Effector memory CD8-positive, alpha-beta T cell (primary cell): Measurements from ENCODE around the gene SCMH1.

Experiments
- ATAC-seq: fragments of 150-1000 bp; cut with Tn5 transposase; replicated peaks from 2 replicates; pipeline ENCODE4 v1.10.0; 2021; ENCODE audit warnings: mild to moderate bottlenecking, moderate library complexity
- DNase-seq, 3 experiments: peaks; one replicate each; pipeline ENCODE4 v3.0.0; 2021
- H3K27ac Mint-ChIP-seq, 2 donors: one replicate each; pipeline ENCODE4 v1.8.0; 2022; ENCODE audit warnings: mild to moderate bottlenecking in 2 of 2, mixed read lengths in 2 of 2, moderate library complexity in 2 of 2
- H3K27me3 Mint-ChIP-seq, 2 donors: one replicate each; pipeline ENCODE4 v1.8.0; 2022; ENCODE audit warnings: mixed read lengths in 2 of 2
- H3K36me3 Mint-ChIP-seq: one replicate; pipeline ENCODE4 v1.8.0; 2022; ENCODE audit warnings: mild to moderate bottlenecking, moderate library complexity, mixed read lengths; ENCODE audit not compliant: insufficient read depth
- H3K4me1 Mint-ChIP-seq, 2 donors: one replicate each; pipeline ENCODE4 v1.8.0; 2022; ENCODE audit warnings: low read depth in 2 of 2, mixed read lengths in 2 of 2
- H3K4me3 Mint-ChIP-seq, 2 donors: one replicate each; pipeline ENCODE4 v1.8.0; 2022; ENCODE audit warnings: mild to moderate bottlenecking in 2 of 2, mixed read lengths in 2 of 2, moderate library complexity in 2 of 2
- H3K9me3 Mint-ChIP-seq, 2 donors: one replicate each; pipeline ENCODE4 v1.8.0; 2022; ENCODE audit warnings: mixed read lengths in 2 of 2
- total RNA-seq, 9 experiments: gene quantifications; one replicate each; lab custom pipeline; 2026; lab: John Stamatoyannopoulos, UW

SCMH1 gene
- total RNA-seq, result 20.5 to 41.4 (median 30.9) reads per million in 9 experiments

DNA sequence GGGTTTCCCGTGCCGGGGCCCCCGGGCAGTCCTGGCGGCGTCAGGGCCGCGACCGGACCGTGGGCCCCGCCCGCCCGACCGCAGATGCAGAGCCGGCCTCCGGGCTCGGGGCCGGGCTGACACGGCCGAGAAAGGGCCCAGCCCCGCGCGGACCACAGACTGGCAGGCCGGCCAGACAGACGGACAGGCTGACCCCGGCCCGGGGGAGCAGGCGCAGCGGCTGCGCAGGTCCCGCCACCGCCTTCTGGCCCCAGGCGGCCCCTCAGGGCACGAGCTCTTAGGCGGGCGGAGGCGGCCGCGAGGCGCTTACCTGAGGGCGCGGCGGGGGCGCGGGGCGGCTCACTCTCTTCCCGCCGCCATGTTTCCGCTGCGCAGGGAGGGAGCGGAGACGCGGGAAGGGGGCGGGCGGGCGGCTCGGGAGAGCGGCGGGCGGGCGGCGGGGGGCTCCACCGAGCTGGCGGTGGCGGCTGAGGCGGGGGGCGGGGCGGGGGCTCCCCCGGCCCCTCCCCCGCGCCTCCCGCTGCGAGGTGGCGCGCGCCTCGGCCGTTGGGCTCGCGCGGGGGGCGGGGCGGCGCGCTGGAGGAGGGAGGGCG, at the start of gene SCMH1:
SCMH1 (minus strand) TSS at position 558 of the 593 bp plus-strand sequence. CDS start 56,173 bp downstream, outside the sequence.
- DNase-seq (peak; percentile 37 to 42 (median 41)), ATAC-seq (peak; percentile 75)
- Mint-ChIP-seq H3K27ac (peak within 1 kb of the TSS; percentile 85 to 89), H3K36me3 (peaks cover 4% of the 10 kb centered on the region), H3K4me3 (peak within 1 kb of the TSS; percentile 80 to 81), H3K9me3 (no peaks in the 10 kb centered on the region), H3K4me1 (peaks cover 8 to 12% of the 10 kb centered on the region in 2 donors), H3K27me3 (no peaks in the 10 kb centered on the region)

DNA sequence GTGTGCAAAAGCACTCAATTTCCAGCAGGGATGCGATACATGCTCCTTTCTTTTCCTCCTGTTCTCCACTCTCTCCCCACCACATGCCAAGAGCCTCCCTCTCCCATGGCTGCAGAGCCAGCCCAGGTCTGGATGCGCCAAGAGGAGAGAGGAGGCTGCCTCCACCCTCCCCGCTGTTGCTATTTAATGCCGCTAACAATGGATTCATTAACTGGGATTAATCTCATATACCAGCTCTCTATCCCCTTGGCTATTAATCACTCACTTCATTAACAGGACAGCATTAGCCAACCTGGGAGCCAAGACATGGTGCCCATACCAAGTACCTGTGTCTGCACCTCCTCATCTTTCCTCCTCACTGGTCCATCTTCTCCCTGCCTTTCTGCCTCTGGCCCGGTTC, 49.1 kb upstream of the SCMH1 start:
- Mint-ChIP-seq H3K27ac (no peak overlapping the region), H3K36me3 (no peaks in the 10 kb centered on the region), H3K4me1 (no peaks in the 10 kb centered on the region), H3K27me3 (peaks cover 47 to 71% of the 10 kb centered on the region in 2 donors), H3K4me3 (no peak overlapping the region), H3K9me3 (no peaks in the 10 kb centered on the region)
- no peak for DNase-seq
- ATAC-seq, result no peak

DNA sequence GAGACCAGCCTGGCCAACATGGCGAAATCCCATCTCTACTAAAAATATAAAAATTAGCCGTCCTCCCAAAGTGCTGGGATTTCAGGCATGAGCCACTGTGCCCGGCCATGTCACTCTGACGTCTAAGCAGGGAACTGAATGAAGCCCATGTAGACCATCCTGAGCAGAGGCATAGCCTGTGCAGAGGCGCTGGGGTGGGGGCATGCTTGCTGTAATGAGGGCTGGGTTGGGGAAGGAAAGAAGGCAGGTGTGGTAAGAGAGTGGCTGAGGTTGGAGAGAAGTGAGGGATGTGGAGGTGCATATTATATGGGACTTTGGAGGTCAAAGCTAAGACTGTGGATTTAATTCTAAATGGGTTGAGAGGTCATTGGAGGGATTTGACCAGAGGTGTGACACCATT, 47.1 kb upstream of the SCMH1 start:
- H3K27me3 Mint-ChIP-seq, result peaks cover 56 to 77% of the 10 kb centered on the region in 2 donors
- H3K27ac Mint-ChIP-seq, result no peak overlapping the region
- ATAC-seq (no peak), DNase-seq (no peak)
- H3K36me3 Mint-ChIP-seq, result no peaks in the 10 kb centered on the region
- peaks cover 0 to 7% of the 10 kb centered on the region in 2 donors for H3K4me1 Mint-ChIP-seq
- H3K9me3 Mint-ChIP-seq, result no peaks in the 10 kb centered on the region
- H3K4me3 Mint-ChIP-seq, result no peak overlapping the region

DNA sequence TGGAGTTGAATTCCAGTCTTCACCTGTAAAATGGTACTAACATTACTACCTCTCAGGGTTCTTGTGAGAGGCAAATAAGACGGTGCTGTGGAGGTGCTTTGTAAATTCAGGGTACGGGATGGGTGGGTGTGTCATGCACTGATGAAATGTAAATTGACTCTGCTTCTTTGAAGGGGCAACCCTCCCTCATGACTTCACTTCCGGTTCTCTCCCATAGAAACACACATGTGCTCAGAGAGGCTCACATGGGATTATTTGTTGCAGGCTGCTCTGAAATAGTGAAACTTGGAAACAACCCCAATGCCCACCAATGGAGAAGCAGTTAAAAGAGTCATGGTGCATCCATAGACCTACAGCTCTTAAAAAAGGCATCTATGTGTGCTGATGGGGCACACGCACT, 44.9 kb upstream of the SCMH1 start:
- H3K4me3 Mint-ChIP-seq, result no peak overlapping the region
- H3K36me3 Mint-ChIP-seq, result peaks cover 3% of the 10 kb centered on the region
- no peak for ATAC-seq
- no peak overlapping the region for H3K27ac Mint-ChIP-seq
- peaks cover 0 to 7% of the 10 kb centered on the region in 2 donors for H3K4me1 Mint-ChIP-seq
- peaks cover 56 to 98% of the 10 kb centered on the region in 2 donors for H3K27me3 Mint-ChIP-seq
- no peak for DNase-seq
- H3K9me3 Mint-ChIP-seq, result no peaks in the 10 kb centered on the region

DNA sequence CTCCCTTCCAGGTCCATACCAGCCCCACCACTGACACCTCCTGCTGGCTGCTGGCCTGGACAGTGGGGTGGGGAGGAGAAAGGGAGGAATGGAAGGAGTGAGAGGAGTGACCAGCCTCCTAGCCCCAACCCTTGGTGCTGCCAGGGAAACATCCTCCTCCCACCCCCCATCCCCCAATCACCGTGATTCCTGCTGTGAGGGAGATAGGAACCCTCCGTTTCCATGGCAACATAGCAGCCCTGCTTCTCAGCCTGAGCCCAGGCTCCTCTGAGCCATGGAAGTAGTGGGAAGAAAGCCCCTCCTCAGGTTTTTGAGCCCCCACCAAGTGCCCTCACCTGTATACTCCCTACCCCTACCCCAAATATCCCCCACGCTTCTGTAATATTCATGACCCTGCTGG, 44.4 kb upstream of the SCMH1 start:
- ATAC-seq (no peak), DNase-seq (no peak)
- H3K27ac Mint-ChIP-seq, result no peak overlapping the region

DNA sequence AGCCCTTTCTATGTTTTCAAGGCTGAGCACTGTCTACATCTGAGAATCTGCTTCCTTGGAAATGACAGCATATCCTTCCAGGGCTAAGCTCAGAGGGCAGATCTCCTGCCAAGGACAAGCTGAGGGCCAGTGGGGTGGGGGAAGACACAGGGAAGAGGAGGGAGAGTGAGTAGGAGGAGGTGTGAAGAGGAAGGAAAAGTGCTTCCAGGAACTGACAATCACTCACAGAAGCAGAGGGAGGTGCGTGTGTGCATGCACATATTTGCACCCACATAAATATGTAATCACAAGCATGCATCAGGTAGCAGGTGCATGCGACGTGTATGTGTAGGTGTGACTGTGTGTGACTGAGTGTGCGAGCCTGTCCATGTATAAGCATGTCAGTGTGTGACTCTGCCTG, 43.7 kb upstream of the SCMH1 start:
- DNase-seq (no peak), ATAC-seq (no peak)
- Mint-ChIP-seq H3K9me3 (no peaks in the 10 kb centered on the region), H3K4me1 (peaks cover 0 to 7% of the 10 kb centered on the region in 2 donors), H3K27ac (no peak overlapping the region), H3K27me3 (peaks cover 56 to 87% of the 10 kb centered on the region in 2 donors), H3K36me3 (peaks cover 3% of the 10 kb centered on the region), H3K4me3 (no peak overlapping the region)

More for the DNA sequence above, 44.4 kb upstream of the SCMH1 start:
- Mint-ChIP-seq H3K9me3 (no peaks in the 10 kb centered on the region), H3K4me1 (peaks cover 0 to 7% of the 10 kb centered on the region in 2 donors), H3K36me3 (peaks cover 3% of the 10 kb centered on the region), H3K27me3 (peaks cover 56 to 93% of the 10 kb centered on the region in 2 donors), H3K4me3 (no peak overlapping the region)

DNA sequence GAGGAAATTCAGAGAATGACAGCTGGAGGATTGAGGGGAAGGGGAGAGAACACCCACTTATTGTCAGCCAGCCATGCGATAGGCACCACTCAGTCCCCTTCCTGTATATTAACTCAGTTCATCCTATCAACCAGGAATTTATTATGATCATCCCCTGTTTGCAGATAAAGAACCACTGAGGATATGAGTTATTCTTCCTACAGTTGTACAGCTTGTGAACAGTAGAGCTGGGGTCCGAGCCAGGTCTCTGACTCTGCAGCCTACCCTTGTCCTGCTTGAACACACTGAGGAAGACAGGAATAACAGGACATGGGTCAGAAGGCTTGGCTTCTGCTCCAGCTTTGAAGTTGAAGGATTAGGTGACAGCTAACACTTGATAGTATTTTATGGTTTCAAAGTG, 42.0 kb upstream of the SCMH1 start:
- ATAC-seq, result no peak
- DNase-seq, result no peak
- Mint-ChIP-seq H3K36me3 (peaks cover 3% of the 10 kb centered on the region), H3K27ac (no peak overlapping the region), H3K27me3 (peaks cover 49 to 81% of the 10 kb centered on the region in 2 donors), H3K4me1 (peaks cover 0 to 7% of the 10 kb centered on the region in 2 donors), H3K9me3 (no peaks in the 10 kb centered on the region), H3K4me3 (no peak overlapping the region)

DNA sequence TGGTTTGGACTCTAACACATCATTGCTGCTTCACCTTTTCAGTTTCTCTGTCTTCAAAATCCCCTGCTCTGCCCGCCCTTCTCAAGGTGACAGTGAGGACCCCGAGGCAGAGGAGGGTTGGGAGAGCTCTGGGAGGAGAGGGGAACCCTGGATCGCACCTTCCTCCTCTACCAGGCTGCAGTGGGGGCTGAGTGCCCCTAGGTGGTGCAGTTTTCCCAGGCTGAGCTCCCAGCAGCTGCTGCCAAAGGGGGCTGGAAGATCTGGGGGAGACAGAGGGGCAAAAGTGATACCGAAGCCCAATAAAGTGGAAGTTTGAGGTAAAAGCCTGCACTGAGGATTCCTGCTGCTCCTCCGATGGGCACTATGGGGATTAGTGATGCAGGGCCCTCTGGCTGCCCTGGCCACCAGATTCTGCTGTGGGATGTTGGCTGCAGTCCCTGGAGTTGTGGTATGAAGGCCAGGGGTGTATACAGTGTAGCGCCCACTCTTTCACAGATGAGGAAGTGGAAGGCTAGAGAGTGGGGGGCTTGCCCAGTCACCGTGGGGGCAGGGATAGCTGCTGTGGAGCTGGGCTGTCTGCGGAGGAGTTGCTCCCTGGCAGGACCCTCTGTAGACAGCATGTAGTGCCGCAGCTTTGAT, 40.7 kb upstream of the SCMH1 start:
- DNase-seq (peak; percentile 12 to 21 (median 15)), ATAC-seq (no peak)
- no peak overlapping the region for H3K4me3 Mint-ChIP-seq
- peaks cover 50 to 81% of the 10 kb centered on the region in 2 donors for H3K27me3 Mint-ChIP-seq
- peaks cover 0 to 7% of the 10 kb centered on the region in 2 donors for H3K4me1 Mint-ChIP-seq
- no peak overlapping the region for H3K27ac Mint-ChIP-seq
- peaks cover 3% of the 10 kb centered on the region for H3K36me3 Mint-ChIP-seq
- no peaks in the 10 kb centered on the region for H3K9me3 Mint-ChIP-seq

DNA sequence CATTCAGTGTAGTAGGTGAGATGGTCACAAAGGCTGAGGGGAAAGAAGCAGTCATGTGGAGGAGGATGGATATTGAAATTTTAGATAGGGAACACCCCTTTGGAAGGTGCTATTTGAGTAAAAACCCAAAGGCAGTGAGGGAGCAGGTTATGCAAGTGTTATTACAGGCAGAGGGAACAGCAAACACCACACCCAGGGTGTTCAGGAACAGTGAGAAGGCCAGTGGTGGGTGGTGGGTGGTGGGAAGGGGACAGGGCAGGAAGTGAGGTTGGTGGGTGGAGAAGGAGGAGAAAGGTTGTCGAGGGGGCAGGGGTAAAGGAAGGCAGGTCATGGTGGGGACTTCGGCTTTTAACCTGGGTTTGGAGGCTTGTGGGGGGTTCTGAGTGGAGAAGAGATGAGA, 39.2 kb upstream of the SCMH1 start:
- Mint-ChIP-seq H3K4me1 (peaks cover 0 to 7% of the 10 kb centered on the region in 2 donors), H3K27ac (no peak overlapping the region), H3K4me3 (no peak overlapping the region), H3K27me3 (peaks cover 52 to 78% of the 10 kb centered on the region in 2 donors), H3K36me3 (peaks cover 3% of the 10 kb centered on the region), H3K9me3 (no peaks in the 10 kb centered on the region)
- ATAC-seq (no peak), DNase-seq (no peak)

DNA sequence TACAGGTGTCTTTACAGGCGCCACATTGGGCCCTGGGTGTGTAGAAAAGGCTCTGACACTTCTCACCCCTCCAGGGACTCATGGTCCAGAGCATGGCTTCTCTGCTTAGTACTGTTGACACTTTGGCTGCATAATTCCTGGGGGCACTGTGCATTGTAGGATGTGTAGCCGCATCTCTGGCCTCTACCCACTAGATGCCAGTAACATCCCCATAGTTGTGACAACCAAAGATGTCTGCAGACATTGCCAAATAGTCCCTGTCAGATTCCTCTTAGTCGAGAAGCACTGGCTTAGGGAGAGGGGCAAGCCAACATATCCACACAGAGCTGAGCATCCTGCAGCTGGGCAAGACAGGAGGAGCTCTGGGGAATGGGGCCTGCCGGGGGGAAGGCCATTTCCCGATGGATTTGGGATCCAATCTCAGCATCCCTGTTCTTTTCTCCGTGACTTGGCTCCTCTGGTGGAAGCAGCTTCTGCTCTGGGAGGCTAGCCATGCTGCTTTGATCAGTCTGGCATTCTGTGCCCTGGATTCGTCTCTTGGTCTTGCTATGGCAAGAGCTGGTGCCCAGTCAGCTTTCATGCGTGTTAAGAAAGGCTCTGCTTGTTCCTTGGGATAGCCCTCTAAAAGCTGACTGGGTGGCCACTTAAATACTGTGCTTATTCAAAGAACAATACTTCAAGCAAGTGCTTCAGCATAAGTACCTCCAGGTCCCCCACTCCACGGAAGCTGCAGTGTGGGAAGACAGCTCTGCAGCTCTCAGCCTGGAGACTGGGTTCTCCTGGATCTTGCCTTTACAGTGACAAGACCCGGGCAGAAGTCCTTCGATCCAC, 38.3 kb upstream of the SCMH1 start:
- Mint-ChIP-seq H3K27ac (no peak overlapping the region), H3K4me3 (no peak overlapping the region), H3K36me3 (peaks cover 3% of the 10 kb centered on the region), H3K27me3 (peaks cover 44 to 69% of the 10 kb centered on the region in 2 donors), H3K4me1 (peaks cover 0 to under 1% of the 10 kb centered on the region in 2 donors), H3K9me3 (no peaks in the 10 kb centered on the region)
- DNase-seq (no peak), ATAC-seq (no peak)

DNA sequence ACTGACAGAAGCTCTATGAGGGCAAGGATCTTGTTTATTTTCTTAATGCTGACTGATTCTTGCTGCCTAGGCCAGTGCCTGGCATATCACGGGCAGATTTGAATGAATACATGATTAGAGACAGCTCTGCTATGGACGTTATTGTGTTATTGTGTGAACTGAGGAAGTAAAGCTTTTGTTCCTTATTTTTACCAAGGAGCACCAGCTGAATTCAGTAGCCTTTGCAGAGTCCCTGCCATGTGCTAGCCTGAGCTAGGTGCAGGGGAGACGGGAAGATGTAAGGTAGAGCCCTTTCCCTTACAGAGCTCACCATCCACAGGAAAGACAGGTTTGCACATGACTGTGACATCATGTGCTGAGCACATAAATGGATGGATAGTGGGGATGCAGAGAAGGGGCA, 36.0 kb upstream of the SCMH1 start:
- ATAC-seq (no peak), DNase-seq (no peak)
- H3K9me3 Mint-ChIP-seq, result no peaks in the 10 kb centered on the region
- peaks cover 3% of the 10 kb centered on the region for H3K36me3 Mint-ChIP-seq
- H3K27me3 Mint-ChIP-seq, result peaks cover 36 to 56% of the 10 kb centered on the region in 2 donors
- no peak overlapping the region for H3K27ac Mint-ChIP-seq
- no peaks in the 10 kb centered on the region for H3K4me1 Mint-ChIP-seq
- H3K4me3 Mint-ChIP-seq, result no peak overlapping the region

DNA sequence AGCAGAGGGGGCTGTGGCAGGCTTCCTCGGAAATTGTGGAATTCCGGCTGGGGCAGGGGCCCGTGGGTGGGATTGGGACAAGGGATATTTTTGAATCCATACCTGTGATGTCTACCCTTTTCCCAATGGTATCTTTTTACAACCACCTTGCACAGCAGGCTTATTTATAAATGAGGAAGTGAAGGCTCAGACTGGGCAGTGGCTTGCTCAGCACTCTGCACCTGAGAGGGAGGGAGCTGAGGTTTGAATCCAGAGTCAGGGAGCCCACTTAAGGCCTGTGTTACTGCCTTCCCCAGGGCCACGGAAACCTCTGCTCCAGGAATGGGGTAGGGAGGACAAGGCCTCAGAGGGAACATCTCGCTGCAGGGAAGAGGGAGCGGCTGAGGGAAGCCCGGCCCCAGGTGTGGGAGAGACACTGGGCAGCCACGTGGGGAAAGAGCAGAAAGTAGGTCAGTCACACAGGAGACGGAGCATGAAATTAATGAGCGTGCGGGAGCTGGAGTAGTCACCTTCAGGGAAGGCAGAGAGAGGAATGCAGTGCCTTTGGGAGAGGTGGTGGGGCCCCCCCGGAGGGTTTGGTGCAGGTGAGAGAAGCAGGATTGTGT, 35.4 kb upstream of the SCMH1 start:
- H3K27me3 Mint-ChIP-seq, result peaks cover 39 to 50% of the 10 kb centered on the region in 2 donors
- ATAC-seq (no peak), DNase-seq (no peak)
- no peaks in the 10 kb centered on the region for H3K4me1 Mint-ChIP-seq
- no peak overlapping the region for H3K4me3 Mint-ChIP-seq
- no peak overlapping the region for H3K27ac Mint-ChIP-seq
- H3K36me3 Mint-ChIP-seq, result no peaks in the 10 kb centered on the region
- H3K9me3 Mint-ChIP-seq, result no peaks in the 10 kb centered on the region

DNA sequence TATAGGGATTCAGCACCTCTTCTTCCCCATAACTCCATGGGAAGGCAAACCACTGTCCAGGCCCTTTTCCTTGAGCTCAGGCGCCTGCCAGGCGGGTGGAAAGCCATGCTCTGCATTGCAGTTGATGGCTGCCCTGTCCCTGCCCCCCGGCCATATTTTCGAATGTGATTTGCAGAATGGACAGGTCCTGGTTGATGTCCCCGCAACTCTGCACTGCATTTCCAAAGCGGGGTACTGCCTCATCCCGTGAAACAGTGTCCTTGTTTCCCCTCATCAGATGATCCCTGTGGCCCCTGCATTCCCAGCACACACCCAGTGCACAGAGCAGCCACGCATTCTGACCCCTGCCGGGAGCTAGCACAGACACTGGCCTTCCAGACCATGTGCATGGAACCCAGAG, 33.7 kb upstream of the SCMH1 start:
- Mint-ChIP-seq H3K27me3 (peaks cover 36 to 47% of the 10 kb centered on the region in 2 donors), H3K36me3 (no peaks in the 10 kb centered on the region), H3K27ac (no peak overlapping the region), H3K4me1 (no peaks in the 10 kb centered on the region), H3K9me3 (no peaks in the 10 kb centered on the region), H3K4me3 (no peak overlapping the region)
- DNase-seq (no peak), ATAC-seq (no peak)
